Left lung (tissue), 10 donors: ENCODE measurements around the gene MTCP1. TPM values are rescaled to one million over a fixed set of nuclear protein-coding genes. Genes with fewer than 3 reads are reported as not detected.
A peak's percentile ranks its signal among the peaks of the same experiment; 100 is the strongest.

ENCODE experiments used
- ATAC-seq: fragments of 200-7000 bp; cut with Tn5 transposase; one replicate; pipeline ENCODE4 v1.9.1; 2020; ENCODE audit warnings: moderate library complexity
- DNase-seq, 4 donors: peaks; one replicate each; pipeline ENCODE4 v3.0.0-alpha.2; 2013 to 2020
- H3K27ac ChIP-seq, 2 donors: fragments of 200-600 bp; sonication (generic) in 1 of 2; one replicate each; pipeline versions ENCODE4 v1.5.0 to v1.8.0; 2020 to 2021
- H3K27me3 ChIP-seq, 2 donors: fragments of 200-600 bp; sonication (generic) in 1 of 2; one replicate each; pipeline versions ENCODE4 v1.5.0 to v1.8.0; 2020 to 2021
- H3K36me3 ChIP-seq, 2 donors: fragments of 200-600 bp; sonication (generic) in 1 of 2; one replicate each; pipeline versions ENCODE4 v1.5.0 to v1.8.0; 2020 to 2021
- H3K4me1 ChIP-seq, 2 donors: fragments of 200-600 bp; one replicate each; pipeline ENCODE4 v1.8.0; 2021
- H3K4me3 ChIP-seq, 2 donors: fragments of 200-600 bp; sonication (generic) in 1 of 2; one replicate each; pipeline versions ENCODE4 v1.5.0 to v1.8.0; 2020 to 2021; ENCODE audit warnings: mild to moderate bottlenecking in 1 of 2
- H3K9me3 ChIP-seq, 2 donors: fragments of 200-600 bp; sonication (generic) in 1 of 2; one replicate each; pipeline versions ENCODE4 v1.5.0 to v1.8.0; 2020 to 2021
- intact Hi-C, 2 donors: fragments of 100-400 bp; cut with DNase I; formaldehyde crosslinking; loops; one replicate each; pipeline versions ENCODE4 v1.11.2 to v1.14.2; 2022
- polyA plus RNA-seq, 6 donors: library from polyadenylated mRNA; unstranded; fragments of 120-200 nt; gene quantifications; one replicate each; pipeline ENCODE4 v1.2.1, GENCODE V29; 2013; ENCODE audit not compliant: insufficient read length in 6 of 6
- total RNA-seq, 2 donors: library from RNA; stranded (reverse); fragmentation: NEBNext Ultra II Directional; extraction: Animal tissue kit (Norgen Biotek cat#: 25700); gene quantifications; one replicate each; pipeline ENCODE4 v1.2.1, GENCODE V29; 2021
- TF ChIP-seq, protein P1 (sequence below), 2 donors: fragments of 200-600 bp; sonication (generic) in 1 of 2; IDR thresholded peaks; one replicate each; pipeline versions ENCODE4 v1.5.0 to v1.8.0; 2021; ENCODE audit warnings: antibody characterized with exemption in 2 of 2
- donor health status: DM: no; HTN: yes; CAD: no.
- donor health status: DM: no; HTN: no; CAD: no.

MTCP1 gene
- total and polyA plus RNA-seq, 8 donors, result 11.5 to 27.0 (median 20.9) TPM

DNA sequence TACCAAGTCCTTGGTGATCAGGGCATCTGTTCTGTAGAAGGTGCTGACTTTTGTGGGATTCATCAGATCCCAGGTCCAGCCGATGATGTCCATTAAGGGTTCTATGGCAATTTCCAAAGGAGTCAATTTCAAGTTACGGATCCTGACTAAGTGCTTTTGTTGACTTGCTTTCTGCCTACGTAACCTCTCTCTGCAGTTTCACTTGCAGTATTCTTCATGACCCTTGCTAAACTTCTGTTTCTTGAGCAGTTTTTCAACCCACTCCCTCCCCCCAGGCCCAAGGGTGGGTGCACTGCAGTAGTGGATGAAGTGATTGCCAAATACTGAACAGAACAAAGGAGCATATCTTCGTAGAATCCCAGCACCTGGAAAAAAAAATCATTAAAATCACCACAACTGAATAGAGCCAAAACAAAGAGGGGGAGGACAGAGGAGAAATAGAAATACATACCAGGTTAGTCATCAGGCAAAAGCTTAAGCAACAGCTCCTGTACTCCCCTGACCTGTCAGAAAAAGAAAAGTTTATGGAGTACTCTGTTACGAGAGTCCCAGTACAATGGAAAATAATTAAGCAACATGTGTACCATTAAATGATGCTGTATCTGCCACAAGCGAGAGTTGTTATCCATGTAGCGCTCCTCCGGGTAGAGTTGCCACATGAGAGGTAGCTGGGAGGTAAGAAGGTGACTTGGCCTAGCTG is 5.8 kb downstream of the MTCP1 start:
- no peaks in the 10 kb centered on the region for H3K27me3 ChIP-seq
- TF ChIP-seq, protein P1, sequence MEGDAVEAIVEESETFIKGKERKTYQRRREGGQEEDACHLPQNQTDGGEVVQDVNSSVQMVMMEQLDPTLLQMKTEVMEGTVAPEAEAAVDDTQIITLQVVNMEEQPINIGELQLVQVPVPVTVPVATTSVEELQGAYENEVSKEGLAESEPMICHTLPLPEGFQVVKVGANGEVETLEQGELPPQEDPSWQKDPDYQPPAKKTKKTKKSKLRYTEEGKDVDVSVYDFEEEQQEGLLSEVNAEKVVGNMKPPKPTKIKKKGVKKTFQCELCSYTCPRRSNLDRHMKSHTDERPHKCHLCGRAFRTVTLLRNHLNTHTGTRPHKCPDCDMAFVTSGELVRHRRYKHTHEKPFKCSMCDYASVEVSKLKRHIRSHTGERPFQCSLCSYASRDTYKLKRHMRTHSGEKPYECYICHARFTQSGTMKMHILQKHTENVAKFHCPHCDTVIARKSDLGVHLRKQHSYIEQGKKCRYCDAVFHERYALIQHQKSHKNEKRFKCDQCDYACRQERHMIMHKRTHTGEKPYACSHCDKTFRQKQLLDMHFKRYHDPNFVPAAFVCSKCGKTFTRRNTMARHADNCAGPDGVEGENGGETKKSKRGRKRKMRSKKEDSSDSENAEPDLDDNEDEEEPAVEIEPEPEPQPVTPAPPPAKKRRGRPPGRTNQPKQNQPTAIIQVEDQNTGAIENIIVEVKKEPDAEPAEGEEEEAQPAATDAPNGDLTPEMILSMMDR (IDR thresholded peaks at IDR 0.05), result no peak
- H3K27ac ChIP-seq, result no peak overlapping the region
- no peaks in the 10 kb centered on the region for H3K9me3 ChIP-seq
- ATAC-seq (no peak), DNase-seq (no peak)
- H3K4me1 ChIP-seq, result peaks cover 0 to 11% of the 10 kb centered on the region in 2 donors
- intact Hi-C loops, result no loop called here
- H3K4me3 ChIP-seq, result no peak overlapping the region
- no peaks in the 10 kb centered on the region for H3K36me3 ChIP-seq

DNA sequence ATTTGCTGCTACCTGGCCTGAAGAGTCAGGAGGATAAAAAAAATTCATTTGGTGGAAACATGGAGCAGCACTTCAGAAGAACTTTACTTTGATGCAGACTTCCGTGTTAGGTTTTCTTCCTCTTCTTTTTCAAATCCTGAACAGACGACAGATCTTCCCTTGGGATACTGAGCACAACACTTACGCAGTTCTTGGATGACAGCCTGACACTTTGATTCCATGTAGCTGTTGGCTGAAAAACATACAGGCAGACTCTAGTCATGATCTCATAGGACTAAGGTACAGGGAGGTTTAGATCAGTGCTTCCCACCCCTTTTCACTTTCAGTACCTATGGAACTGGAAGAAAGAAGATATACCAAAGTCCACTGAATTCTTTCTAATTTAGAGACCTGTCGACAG is 9.2 kb downstream of the MTCP1 start:
- no peaks in the 10 kb centered on the region for H3K36me3 ChIP-seq
- no peak for ATAC-seq
- H3K27ac ChIP-seq, result no peak overlapping the region
- peaks cover 0 to 9% of the 10 kb centered on the region in 2 donors for H3K4me1 ChIP-seq
- no peaks in the 10 kb centered on the region for H3K27me3 ChIP-seq
- no peak for DNase-seq
- no peak overlapping the region for H3K4me3 ChIP-seq
- intact Hi-C loops, result no loop called here
- TF ChIP-seq, protein P1 (IDR thresholded peaks at IDR 0.05), result no peak
- no peaks in the 10 kb centered on the region for H3K9me3 ChIP-seq

DNA sequence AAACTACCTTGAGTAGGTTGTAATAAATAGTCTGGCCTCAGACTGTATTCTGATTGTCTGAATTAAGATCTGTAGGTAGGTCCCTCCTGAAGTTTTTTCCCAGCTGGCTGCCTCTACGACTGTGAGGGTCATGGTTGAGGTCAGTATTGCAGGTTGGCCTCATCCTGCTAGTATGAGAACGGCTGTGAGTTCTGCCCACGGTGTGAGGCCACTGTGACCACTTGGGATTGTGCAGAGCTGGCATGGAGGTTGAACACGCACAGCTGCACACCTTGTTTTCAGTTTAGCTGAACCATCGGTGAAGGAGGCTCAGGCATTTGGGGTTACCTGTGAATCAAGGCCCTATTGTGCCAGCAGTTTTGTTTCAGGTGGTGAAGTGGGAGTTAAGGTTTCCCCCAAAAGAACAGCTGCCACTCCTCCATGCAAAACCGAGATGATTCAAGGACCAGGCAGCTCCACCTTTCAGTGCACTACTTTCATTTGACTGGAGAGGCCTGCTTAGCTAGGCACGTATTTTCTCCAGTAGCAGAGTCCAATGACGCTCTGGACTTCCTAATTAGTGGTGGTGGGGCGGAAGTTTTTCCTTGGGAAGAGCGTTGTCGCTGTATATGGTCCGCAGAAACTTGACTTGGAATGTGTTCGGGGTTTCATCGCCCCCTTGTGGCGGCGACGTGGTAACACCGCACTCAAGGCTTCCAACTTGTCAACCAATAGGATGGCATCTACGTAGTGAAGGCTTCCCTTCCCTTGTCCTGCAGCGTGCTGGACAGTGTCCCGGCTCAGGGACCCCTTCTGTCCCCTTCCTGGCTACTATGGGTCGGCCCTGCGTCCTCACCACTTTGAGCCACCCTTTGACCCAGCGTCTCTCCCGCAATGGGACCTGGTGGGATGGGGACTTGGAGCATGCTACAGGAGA is 13.8 kb downstream of the MTCP1 start:
- no peak overlapping the region for H3K4me3 ChIP-seq
- no peaks in the 10 kb centered on the region for H3K9me3 ChIP-seq
- H3K27ac ChIP-seq, result no peak overlapping the region
- ATAC-seq, result peak; percentile 98
- H3K27me3 ChIP-seq, result no peaks in the 10 kb centered on the region
- DNase-seq, result peak; percentile 44 to 82 (median 68)
- peaks cover 0 to 9% of the 10 kb centered on the region in 2 donors for H3K4me1 ChIP-seq
- TF ChIP-seq, protein P1 (IDR thresholded peaks at IDR 0.05), result peak; percentile 52 to 76
- peaks cover 0 to 2% of the 10 kb centered on the region in 2 donors for H3K36me3 ChIP-seq
- intact Hi-C loops, result loop anchor here in 1 of 2 donors (5.0 kb wide), 1 partner anchor 75 kb away; no protein-coding TSS in a partner anchor

DNA sequence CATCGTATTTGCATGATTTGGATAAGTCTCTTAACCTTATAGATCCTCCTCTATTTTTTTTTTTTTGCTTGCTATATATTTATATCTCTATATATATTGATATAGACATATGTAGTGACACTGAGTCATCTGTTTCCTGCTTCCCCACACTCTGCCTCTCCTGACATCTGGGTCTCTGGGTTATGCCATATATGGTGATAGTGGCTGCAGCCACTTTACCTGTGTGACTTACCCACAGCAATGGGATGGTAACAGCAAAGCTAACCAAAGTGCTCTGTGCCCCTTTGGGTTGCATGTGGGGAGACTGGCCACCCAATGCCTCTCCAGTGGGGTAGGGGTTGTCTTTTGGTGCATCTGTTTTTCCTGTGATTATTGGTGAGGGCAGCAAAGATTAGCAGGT is 14.5 kb downstream of the MTCP1 start:
- intact Hi-C loops, result loop anchor here in 1 of 2 donors (5.0 kb wide), 1 partner anchor 74 kb away; no protein-coding TSS in a partner anchor
- ATAC-seq (no peak), DNase-seq (no peak)
- no peaks in the 10 kb centered on the region for H3K27me3 ChIP-seq
- H3K27ac ChIP-seq, result no peak overlapping the region
- H3K9me3 ChIP-seq, result no peaks in the 10 kb centered on the region
- H3K4me3 ChIP-seq, result no peak overlapping the region
- H3K36me3 ChIP-seq, result peaks cover 0 to 8% of the 10 kb centered on the region in 2 donors
- TF ChIP-seq, protein P1 (IDR thresholded peaks at IDR 0.05), result no peak
- H3K4me1 ChIP-seq, result peaks cover 0 to 9% of the 10 kb centered on the region in 2 donors

DNA sequence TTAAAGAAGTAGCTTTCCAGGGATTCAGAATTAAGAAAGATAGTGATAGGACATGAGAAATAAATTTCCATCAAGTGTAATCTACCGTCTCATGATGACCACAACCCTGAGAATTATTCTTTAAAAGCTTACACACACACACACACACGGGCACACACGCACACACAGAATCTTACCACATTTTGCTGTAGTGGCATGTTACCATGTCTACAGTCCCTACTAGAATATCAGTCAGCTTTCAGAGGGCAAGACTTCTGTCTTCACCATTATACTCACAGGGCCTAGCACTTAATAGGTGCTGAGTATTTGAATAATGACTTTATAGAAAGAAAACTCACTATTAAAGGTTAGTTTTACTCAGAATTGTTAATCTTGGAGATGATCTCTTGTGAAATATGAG is 15.4 kb downstream of the MTCP1 start:
- Histone ChIP-seq H3K4me3 (no peak overlapping the region), H3K4me1 (peaks cover 0 to 9% of the 10 kb centered on the region in 2 donors), H3K9me3 (no peaks in the 10 kb centered on the region), H3K36me3 (peaks cover 0 to 8% of the 10 kb centered on the region in 2 donors), H3K27ac (no peak overlapping the region), H3K27me3 (no peaks in the 10 kb centered on the region)
- intact Hi-C loops, result loop anchor here in 1 of 2 donors (5.0 kb wide), 1 partner anchor 73 kb away; no protein-coding TSS in a partner anchor
- TF ChIP-seq, protein P1 (IDR thresholded peaks at IDR 0.05), result no peak
- ATAC-seq, result no peak
- no peak for DNase-seq
